Tibial artery (tissue), 4 donors: Measurements from ENCODE around the gene ACTL6B.

ENCODE experiments used
- DNase-seq, 2 donors: peaks; one replicate each; pipeline ENCODE4 v3.0.0-alpha.2; 2019
- H3K27ac ChIP-seq, 2 donors: fragments of 200-600 bp; sonication (generic) in 1 of 2; 1 replicate in 1 of 2; 2 replicates in 1 of 2; pipeline ENCODE4 v1.5.1; 2018 to 2019; ENCODE audit warnings: mild to moderate bottlenecking in 1 of 2
- H3K27me3 ChIP-seq, 2 donors: fragments of 200-600 bp; sonication (generic) in 1 of 2; one replicate each; pipeline versions ENCODE4 v1.5.1 to v1.6.0; 2016 to 2019
- H3K36me3 ChIP-seq, 3 donors: fragments of 200-600 bp; sonication (generic) in 2 of 3; one replicate each; pipeline ENCODE4 v1.5.1; 2016 to 2019; ENCODE audit warnings: mild to moderate bottlenecking in 2 of 3
- H3K4me1 ChIP-seq, 4 donors: fragments of 200-600 bp; sonication (generic) in 2 of 4; 1 replicate in 3 of 4; 2 replicates in 1 of 4; pipeline ENCODE4 v1.5.1; 2016 to 2019
- H3K4me3 ChIP-seq, 2 donors: fragments of 200-600 bp; sonication (generic) in 1 of 2; 1 replicate in 1 of 2; 2 replicates in 1 of 2; pipeline ENCODE4 v1.5.1; 2018 to 2019; ENCODE audit warnings: mild to moderate bottlenecking in 2 of 2
- H3K9me3 ChIP-seq, 3 donors: fragments of 200-600 bp; sonication (generic) in 1 of 3; one replicate each; pipeline ENCODE4 v1.5.1; 2016 to 2019
- intact Hi-C: fragments of 100-400 bp; cut with DNase I; formaldehyde crosslinking; loops from one replicate; pipeline ENCODE4 v1.15.0; 2023; ENCODE audit warnings: low total_unique reads
- TF ChIP-seq, protein P1 (sequence below), 2 experiments: fragments of 200-600 bp in 1 of 2; fragments of 450-650 bp in 1 of 2; IDR thresholded peaks; one replicate each; pipeline ENCODE4 v1.5.1; 2017 to 2019; ENCODE audit warnings: antibody characterized with exemption in 2 of 2, mild to moderate bottlenecking in 1 of 2, moderate library complexity in 1 of 2

The ACTL6B gene

DNA sequence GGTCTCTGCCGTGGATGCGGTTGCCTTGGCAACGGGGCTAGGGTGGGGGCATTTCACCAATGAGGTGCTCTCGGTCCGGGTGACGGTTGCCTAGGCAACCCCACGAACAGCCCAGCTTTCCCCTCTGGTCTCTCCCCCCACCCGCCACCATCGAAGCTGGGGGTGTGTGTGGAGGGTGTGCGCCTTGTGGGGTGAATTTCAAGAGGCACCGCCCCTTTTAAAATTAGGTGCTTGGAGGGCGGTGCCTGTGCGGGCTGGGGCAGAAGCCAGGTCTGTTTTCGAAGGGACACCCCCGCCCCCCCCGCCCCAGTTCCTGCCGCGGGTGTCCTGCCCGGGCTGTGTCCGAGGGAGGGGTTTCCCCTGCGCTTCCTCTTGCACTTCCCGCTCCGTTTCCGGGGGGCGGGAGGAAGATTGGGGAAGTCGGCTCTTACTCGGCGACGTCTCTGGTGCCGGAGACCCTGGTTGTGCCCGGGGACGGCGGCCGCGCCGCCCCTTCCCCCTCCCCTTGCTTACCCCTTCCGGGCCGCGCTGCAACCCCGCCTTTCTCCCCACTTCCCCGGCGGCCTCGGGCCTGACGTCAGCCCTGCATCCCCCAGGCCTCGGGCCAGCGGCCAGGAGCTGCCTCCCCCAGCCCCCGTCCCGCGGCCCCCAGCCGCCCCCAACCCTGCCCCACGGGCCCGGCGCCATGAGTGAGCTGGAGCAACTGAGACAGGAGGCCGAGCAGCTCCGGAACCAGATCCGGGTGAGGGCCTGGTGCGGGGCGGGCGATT lies 19.5 kb upstream of the ACTL6B start:
- Histone ChIP-seq H3K4me3 (peak overlapping the region; percentile 98 to 99), H3K4me1 (peaks cover 0 to 36% (median 14%) of the 10 kb centered on the region in 4 donors), H3K36me3 (peaks cover 29 to 44% (median 40%) of the 10 kb centered on the region in 3 donors), H3K9me3 (no peaks in the 10 kb centered on the region), H3K27me3 (no peaks in the 10 kb centered on the region), H3K27ac (peak overlapping the region; percentile 99 to 100)
- peak; percentile 84 to 91 for DNase-seq
- TF ChIP-seq, protein P1, sequence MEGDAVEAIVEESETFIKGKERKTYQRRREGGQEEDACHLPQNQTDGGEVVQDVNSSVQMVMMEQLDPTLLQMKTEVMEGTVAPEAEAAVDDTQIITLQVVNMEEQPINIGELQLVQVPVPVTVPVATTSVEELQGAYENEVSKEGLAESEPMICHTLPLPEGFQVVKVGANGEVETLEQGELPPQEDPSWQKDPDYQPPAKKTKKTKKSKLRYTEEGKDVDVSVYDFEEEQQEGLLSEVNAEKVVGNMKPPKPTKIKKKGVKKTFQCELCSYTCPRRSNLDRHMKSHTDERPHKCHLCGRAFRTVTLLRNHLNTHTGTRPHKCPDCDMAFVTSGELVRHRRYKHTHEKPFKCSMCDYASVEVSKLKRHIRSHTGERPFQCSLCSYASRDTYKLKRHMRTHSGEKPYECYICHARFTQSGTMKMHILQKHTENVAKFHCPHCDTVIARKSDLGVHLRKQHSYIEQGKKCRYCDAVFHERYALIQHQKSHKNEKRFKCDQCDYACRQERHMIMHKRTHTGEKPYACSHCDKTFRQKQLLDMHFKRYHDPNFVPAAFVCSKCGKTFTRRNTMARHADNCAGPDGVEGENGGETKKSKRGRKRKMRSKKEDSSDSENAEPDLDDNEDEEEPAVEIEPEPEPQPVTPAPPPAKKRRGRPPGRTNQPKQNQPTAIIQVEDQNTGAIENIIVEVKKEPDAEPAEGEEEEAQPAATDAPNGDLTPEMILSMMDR (IDR thresholded peaks at IDR 0.05): no peak
- intact Hi-C loops: loop anchor here (5.0 to 10.0 kb wide), 2 partner anchors 88 to 201 kb away; partner anchors contain the start of genes FBXO24, LRCH4 and TSC22D4

DNA sequence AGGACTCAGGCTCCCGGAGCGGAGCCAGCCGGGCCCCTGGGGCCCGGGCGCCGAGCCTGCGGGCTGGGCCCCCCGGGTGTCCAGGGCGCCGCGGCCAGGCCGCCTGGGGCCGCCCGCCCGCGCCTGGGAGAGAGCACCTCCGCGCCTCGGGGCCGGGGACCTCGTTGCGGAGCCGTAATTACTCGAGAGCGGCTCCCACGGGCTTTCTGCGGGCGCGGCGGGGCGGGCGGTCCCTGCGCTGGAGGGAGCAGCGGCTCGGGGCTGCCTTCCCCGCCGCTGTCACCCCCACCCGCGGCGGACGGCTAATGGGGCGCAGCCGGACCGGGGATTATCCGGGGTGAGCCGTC lies 18.8 kb upstream of the ACTL6B start:
- Histone ChIP-seq H3K27me3 (no peaks in the 10 kb centered on the region), H3K36me3 (peaks cover 29 to 37% (median 35%) of the 10 kb centered on the region in 3 donors), H3K9me3 (no peaks in the 10 kb centered on the region), H3K4me1 (peaks cover 0 to 36% (median 14%) of the 10 kb centered on the region in 4 donors), H3K4me3 (peak overlapping the region; percentile 98 to 99), H3K27ac (peak overlapping the region; percentile 99 to 100)
- intact Hi-C loops: loop anchor here (5.0 to 10.0 kb wide), 2 partner anchors 88 to 200 kb away; partner anchors contain the start of genes FBXO24, LRCH4 and TSC22D4
- TF ChIP-seq, protein P1 (IDR thresholded peaks at IDR 0.05): no peak
- DNase-seq: no peak

DNA sequence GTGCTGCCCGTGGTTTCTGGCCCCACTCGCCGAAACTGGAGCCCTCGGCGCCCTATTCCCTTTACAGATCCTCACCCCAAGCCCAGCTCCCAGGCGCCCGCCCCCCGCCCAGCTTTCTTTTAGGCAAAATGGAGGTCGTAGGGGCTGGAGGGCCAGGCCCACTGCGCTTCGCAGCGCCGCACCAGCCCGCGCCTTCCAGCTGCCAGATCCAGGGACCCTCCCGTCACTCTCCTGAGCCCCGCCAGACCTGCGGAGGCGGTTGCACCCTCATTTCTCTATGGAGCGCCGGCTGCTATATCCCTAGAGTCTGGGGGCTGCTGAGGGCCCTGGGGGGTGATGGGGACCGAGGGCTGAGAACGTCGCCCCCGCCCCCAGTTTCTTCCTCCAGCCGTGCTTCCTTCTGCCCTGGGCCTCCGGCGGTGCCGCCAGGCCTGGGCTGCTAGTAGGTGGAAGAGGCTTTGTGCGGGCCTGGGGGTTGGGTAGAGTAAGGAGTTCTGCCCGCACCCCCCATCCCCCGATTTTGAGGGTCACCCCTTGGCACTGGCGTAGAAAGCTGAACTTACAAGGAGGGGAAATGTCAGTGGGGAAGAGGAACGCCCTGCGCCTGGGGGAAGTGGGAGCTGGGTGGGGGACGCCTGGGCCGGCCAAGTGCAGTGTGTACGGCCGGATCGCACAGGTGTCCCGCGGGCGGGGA lies 18.3 kb upstream of the ACTL6B start:
- Histone ChIP-seq H3K4me1 (peaks cover 0 to 31% (median 12%) of the 10 kb centered on the region in 4 donors), H3K9me3 (no peaks in the 10 kb centered on the region), H3K27ac (peak overlapping the region; percentile 99 to 100), H3K36me3 (peaks cover 29 to 34% (median 33%) of the 10 kb centered on the region in 3 donors), H3K27me3 (no peaks in the 10 kb centered on the region), H3K4me3 (peak overlapping the region; percentile 98 to 99)
- TF ChIP-seq, protein P1 (IDR thresholded peaks at IDR 0.05): no peak
- intact Hi-C loops: loop anchor here (5.0 to 10.0 kb wide), 2 partner anchors 87 to 200 kb away; partner anchors contain the start of genes FBXO24, LRCH4 and TSC22D4
- peak in 1 of 2 donors; percentile 76 for DNase-seq

DNA sequence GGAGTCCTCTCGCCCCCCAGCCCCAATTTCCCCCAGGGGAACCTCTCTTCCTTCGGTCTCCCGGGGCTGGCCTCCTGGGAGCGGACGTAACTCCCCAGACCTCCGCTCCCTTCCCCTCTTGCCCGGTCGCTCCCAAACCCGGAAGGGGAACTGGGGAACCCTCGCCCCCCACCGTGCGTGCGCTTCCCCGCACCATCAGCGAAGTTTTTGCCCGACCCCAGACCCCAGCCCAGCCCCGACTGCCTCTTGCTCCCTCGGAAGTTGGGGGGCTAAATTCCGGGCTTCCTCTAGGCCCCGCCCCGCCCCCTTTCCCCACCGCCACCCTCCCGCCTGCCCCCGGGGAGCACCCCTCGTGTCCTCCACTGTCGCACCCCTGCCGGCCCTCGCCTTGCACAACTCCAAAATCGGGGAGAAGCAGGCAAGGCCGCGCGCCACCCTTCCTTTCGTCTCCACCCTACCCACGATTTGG lies 17.7 kb upstream of the ACTL6B start:
- intact Hi-C loops: loop anchor here (10.0 kb wide), 1 partner anchor 199 kb away; the partner anchor contains the start of gene TSC22D4
- Histone ChIP-seq H3K4me3 (peak overlapping the region; percentile 98 to 99), H3K9me3 (no peaks in the 10 kb centered on the region), H3K27ac (peak overlapping the region; percentile 99 to 100), H3K27me3 (no peaks in the 10 kb centered on the region), H3K36me3 (peaks cover 25 to 28% (median 27%) of the 10 kb centered on the region in 3 donors), H3K4me1 (peaks cover 0 to 27% (median 11%) of the 10 kb centered on the region in 4 donors)
- DNase-seq: peak; percentile 72 to 81
- TF ChIP-seq, protein P1 (IDR thresholded peaks at IDR 0.05): no peak

DNA sequence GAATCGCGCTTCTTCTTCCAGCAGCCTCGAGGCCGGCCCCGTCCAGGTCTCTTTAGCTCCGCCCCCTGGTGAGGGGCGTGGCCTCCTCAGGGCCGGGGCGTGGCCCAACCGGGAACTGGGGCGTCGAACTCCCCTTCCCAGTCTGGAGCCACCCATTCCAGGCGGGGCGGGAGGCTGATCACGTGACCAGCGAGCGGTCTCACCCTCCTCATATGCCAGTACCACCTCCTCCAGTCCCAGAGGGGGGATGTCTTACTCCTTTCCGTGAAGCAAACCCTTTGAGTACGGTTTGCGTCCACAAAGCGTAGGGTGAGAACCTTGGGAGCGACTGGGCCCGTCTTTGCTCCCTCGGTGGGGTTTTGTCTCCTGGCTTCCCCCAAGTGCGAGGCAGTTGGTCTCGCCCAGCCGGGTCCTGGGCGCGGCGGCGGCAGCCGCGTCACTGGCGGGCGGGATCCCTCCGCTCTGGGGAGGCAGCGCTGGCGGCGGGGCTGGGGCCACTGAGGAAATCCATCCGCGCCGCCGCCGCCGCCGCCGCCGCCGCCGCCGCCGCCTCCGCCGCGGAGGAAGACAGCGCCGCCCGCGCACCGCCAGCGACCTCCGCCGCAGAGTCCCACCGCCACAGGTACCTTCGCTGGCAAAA lies 17.2 kb upstream of the ACTL6B start, which contains the start of gene GNB2:
Gene GNB2 (plus strand): TSS at position 439 of the 640 bp plus-strand sequence. CDS start 2,526 bp downstream, outside the sequence.
- H3K27ac ChIP-seq: peak within 1 kb of the TSS; percentile 99 to 100
- peaks cover 0 to 24% (median 11%) of the 10 kb centered on the region in 4 donors for H3K4me1 ChIP-seq
- intact Hi-C loops: loop anchor here (10.0 kb wide), 1 partner anchor 199 kb away; the partner anchor contains the start of gene TSC22D4
- H3K27me3 ChIP-seq: no peaks in the 10 kb centered on the region
- H3K9me3 ChIP-seq: no peaks in the 10 kb centered on the region
- DNase-seq: peak; percentile 99 to 100
- H3K4me3 ChIP-seq: peak within 1 kb of the TSS; percentile 98 to 99
- H3K36me3 ChIP-seq: peaks cover 20 to 22% (median 21%) of the 10 kb centered on the region in 3 donors
- TF ChIP-seq, protein P1 (IDR thresholded peaks at IDR 0.05): peak in 1 of 2 experiments; percentile 26
